Measurements from ENCODE around the gene VIM.
"Not testable (repeated sequence)": the region's sequence is repeated elsewhere in the genome, so short reads cannot be mapped to it uniquely, and the experiment has no call there.

Gene VIM

DNA sequence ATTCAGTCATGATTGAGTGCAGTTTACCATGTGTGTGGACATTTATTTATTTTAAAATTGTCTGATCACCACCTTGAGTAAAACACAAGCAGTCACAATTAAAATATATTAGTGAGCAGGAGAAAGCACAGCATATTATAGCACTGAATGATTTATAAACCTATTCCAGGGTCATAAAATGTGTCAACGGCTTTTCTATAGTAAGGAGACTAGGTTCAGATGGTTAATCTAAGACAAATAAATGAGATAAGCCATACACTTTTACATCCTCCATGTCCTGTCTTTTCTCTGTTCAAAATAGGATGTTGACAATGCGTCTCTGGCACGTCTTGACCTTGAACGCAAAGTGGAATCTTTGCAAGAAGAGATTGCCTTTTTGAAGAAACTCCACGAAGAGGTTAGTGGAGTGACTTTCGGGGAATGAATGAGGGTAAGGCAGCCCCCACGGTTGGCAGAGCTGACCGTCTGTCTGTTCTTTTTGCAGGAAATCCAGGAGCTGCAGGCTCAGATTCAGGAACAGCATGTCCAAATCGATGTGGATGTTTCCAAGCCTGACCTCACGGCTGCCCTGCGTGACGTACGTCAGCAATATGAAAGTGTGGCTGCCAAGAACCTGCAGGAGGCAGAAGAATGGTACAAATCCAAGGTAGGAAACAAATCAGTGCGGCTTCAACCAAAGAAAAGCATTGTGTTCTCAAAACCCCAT lies 5.4 kb downstream of the VIM start:
- DNase-seq, result no peak

DNA sequence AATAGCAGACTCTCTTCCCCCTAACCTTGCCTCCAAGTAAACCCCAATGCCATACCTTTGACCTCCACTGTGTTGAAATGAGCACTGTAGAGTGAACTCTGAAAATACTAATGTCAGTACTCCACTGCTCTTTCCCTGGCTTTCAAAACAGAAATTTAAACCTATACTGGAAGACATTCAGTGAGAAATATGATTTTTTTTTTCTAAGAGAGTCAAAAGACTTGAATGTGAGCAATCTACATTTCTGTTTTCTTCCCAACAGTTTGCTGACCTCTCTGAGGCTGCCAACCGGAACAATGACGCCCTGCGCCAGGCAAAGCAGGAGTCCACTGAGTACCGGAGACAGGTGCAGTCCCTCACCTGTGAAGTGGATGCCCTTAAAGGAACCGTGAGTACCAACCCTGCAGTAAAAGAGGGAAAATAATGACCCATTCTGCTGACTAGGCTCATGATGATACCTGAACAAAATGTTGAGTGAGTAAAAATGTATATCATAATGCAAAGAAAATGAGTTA lies 6.4 kb downstream of the VIM start:
- no peak for DNase-seq

DNA sequence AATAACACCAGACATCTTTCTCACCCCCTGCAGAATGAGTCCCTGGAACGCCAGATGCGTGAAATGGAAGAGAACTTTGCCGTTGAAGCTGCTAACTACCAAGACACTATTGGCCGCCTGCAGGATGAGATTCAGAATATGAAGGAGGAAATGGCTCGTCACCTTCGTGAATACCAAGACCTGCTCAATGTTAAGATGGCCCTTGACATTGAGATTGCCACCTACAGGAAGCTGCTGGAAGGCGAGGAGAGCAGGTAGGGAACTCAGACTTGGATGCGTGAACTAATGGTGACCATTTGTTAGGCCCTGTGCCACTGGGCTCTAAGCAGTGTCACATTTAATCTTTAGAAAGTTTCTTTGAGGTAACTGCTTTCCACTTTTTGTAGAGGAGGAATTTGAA lies 7.1 kb downstream of the VIM start:
- no peak for DNase-seq

DNA sequence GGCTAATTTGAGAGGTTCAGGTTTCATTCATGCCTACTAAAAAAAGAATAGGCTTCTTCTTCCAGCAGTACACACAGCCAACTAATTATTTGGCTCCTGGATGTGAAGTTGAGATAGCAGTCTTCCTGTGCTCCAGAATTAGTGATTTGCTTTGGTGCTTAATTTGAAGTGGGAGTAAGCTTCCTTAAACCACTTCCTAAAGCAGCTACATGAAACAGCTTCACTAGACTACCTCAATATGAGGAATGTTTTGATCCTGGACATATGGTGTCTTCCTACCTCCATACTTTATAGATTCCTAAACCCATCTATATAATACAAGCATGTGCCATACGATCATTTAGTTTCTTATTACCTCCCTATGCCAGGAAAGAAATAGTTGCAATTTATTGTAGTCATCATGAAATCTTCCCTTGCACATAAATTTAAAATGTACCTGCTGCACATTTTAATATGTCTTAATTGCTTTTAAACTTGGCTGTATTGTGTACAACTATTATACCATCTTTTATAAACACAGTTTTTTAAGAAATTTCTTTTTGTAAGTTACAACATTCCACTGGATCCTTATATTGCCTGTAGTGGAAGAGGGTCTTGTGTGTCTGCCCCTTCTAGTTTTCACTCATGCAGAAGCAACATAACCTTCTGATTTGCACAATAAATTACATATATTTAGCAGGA lies 8.6 kb downstream of the VIM start:
- no peak for DNase-seq

DNA sequence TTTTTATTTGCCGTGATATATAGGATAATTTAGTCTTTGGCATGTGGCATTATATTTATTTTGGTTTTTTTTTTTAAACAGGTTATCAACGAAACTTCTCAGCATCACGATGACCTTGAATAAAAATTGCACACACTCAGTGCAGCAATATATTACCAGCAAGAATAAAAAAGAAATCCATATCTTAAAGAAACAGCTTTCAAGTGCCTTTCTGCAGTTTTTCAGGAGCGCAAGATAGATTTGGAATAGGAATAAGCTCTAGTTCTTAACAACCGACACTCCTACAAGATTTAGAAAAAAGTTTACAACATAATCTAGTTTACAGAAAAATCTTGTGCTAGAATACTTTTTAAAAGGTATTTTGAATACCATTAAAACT lies 9.1 kb downstream of the VIM start:
- DNase-seq, result no peak

DNA sequence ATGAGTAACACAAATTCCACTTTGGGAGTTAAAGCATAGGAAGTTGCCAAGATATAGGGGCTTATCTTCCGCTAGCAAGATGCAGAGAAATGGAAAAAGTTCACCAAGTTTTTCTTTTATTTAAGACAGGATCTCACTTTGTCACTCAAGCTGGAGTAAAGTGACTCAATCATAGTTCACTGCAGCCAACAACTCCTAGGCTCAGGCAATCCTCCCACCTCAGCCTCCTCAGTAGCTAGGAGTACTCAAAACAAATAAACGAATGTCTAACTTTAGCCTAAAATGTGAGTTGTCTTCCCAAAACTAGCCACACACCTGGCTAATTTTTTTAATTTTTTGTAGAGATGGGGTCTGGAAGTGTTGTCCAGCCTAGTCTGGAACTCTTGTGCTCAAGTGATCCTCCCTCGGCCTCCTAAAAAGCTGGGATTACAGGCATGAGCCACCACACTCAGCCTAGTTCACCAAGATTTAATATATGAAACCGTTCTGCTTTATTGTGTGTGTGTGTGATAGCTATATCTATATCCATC lies 9.9 kb downstream of the VIM start:
- DNase-seq, result no peak

DNA sequence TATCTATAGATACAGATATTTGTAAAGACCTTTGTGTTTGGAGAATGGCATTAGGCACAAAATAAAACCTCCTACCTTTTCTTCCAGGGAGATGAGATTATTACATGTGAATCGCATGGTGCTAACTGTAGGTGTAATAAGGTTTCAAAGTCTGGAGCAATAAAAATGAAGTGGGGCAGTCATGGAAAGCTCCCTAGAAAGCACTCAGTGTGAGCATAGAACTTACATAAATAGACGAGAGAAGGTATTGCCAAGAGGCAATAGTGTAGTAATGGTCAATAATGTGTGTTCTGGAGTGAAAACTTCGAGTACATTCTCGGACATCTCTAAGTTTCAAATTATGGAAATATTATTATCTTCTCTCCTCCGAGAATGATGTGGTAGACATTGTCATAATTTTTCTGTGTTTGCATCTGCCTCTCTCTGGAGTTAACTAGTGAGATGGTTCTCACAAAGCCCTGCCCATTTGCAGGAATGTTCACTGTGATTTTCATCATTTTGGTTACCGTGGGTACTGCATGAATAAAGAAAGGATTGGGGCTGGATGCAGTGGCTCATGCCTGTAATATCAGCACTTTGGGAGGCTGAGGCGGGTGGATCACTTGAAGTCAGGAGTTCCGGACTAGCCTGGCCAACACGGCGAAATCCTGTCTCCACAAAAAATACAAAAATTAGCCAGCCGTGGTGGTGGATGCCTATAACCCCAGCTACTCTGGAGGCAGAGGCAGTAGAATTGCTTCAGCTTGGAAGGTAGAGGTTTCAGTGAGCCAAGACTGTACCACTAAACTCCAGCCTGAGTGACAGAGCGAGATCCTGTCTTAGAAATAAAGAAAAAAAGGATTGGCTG lies 10.6 kb downstream of the VIM start:
- DNase-seq, result no peak

DNA sequence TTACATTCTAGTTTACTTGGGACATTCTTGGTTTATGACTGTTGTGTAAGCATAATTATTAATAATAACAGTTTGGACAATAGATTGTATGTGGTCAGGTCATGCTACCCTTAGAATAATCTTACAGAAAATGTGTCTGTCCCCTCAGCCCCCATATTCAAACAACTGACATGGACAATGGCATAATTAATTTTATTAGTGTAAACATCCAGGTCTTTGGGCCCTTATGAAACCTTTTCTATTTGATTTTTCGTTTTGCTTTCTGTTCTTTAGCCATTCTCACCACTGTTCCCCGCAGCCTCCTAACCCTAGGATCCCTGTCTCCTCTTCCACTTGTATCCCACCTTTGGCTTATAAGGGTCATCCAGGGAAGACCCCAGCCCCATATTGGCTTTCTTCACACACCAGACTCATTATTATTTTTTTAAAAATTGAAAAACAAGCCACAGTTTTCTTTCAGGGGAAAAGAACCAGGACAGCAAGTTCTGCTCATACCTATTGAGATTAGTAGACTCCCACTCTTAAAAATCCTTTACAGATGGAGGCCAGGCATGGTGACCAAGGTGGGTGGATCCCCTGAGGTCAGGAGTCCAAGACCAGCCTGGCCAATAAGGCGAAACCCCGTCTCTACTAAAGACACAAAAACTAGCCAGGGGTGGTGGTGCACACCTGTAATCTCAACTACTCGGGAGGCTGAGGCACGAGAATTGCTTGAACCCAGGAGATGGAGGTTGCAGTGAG lies 11.5 kb downstream of the VIM start:
- no peak for DNase-seq

DNA sequence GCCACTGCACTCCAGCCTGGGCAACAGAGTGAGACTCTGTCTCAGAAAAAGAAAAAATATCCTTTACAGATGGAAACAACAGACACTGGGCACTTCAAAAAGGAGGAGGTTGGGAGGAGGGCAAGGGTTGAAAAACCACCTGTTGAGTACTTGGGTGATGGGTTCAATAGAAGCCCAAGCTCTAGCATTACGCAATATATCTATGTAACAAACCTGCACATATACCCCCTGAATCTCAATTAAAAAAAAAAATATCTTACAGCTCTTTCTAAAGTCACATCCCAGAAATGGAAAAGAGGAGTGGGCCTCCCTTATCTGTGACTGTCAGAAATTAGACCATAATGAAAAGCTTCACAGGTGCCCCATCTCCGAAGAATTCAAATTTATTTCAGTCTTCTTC lies 12.1 kb downstream of the VIM start:
- DNase-seq, result no peak

DNA sequence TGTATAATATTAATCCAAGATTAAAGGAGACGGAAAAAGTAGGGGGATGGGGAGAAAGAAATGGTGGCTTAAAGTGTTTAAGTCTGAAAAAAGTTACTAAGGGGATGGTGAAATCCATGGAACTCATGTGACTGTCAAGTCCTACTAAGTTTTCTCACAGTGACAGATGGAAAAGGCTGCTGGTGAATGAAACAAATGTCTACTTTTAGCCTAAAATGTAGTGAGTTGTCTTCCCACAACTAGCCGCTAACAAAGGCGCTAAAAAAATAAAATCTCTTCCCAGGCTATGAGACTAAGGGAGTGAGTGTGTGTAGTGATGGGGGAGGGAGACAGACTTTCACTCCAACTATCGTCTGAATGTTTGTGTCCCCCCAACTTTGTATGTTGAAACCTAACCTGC lies 12.6 kb downstream of the VIM start:
- DNase-seq, result no peak

DNA sequence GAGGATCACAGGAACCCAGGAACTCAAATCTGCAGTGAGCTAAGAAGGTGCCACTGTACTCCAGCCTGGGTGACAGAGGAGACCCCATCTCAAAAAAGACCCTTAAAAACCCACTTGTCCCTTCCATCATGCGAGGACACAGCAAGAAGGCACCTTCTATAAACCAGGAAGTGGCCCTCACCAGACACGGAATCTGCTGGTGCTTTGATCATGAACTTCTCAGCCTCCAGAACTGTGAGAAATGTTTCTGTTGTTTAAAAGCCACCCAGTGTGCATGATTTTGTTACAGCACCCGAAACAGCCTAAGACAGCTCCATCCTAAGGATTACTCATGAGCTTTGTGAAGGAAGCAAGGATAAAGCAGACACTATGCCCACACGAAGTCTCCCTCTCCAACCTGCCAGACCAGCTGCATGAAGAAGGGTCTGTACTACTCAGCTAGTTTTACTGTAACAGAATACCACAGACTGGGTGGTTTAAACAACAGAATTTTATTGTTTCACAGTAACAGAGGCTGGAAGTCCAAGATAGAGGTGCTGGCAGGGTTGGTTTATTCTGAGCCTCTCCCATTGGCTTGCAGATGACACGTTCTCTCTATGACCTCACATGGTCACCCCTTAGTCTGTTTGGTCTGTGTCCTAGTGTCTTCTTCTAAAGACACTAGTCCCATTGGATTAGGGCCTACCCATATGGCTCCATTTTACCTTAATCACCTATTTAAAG lies 13.7 kb downstream of the VIM start:
- no peak for DNase-seq

DNA sequence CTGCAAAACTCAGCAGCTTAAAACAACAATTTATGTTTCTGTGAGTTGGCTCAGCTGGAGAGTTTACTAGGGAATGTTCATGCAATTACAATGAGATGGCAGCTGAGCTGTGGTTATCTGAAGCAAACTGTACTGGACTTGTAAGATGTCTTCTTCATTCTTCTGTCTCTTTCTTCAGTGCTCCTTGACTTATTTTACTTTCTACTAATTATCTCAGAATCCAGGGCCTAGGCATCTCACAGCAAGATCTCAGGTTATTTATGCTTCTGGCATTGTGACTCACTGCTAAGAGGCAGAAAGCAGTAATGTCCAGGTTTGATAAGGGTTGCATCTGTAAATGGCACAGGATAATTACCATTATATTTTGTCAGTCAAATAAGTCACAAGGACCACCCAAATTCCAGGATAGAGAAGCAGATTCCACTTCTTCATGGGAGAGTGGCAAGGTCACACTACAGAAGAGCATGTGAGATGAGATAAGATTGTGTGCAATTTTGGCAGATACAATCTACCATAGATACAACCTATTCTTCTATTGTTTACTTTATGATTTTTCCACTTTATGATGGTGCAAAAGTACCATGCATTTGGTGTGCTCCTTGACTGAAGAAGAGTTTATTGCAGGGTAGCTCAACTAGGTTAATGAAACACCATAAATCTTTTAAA lies 16.8 kb downstream of the VIM start:
- no peak for DNase-seq

DNA sequence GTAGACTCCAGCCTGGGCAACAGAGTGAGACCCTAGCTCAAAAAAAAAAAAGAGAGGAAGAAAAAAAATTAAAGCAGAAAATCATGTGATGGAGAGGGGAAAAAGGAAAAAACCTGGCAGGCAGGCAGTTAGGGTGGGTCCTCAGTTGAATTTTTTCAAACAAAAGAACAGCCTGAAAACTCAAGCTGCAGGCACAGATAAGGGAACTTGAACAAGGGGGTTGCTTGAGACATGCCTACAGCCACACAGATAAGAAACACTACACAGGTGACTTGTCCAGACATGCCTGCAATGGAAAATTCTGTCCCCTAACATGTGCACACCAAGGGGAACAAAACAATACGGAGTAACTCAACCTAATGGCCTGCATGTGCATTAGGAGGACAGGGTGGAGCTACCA lies 19.2 kb downstream of the VIM start:
- no peak for DNase-seq

DNA sequence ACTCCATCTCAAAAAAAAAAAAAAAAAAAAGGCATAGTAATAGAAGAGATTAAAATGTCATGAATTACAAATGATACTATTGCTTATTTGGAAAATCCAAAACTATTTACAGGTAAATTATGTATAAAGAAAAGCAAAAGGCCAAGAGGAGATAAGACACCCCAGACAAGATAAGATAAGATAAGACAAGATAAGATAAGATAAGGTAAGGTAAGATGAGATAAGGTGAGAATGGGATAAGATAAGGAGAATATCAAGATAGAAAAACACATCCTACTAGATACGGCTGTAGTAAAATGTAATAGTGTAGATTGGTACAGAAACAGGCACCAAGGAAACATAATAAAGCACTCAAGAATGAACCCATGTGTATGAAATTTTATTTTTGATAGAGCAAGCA lies 20.9 kb downstream of the VIM start:
- no peak for DNase-seq

DNA sequence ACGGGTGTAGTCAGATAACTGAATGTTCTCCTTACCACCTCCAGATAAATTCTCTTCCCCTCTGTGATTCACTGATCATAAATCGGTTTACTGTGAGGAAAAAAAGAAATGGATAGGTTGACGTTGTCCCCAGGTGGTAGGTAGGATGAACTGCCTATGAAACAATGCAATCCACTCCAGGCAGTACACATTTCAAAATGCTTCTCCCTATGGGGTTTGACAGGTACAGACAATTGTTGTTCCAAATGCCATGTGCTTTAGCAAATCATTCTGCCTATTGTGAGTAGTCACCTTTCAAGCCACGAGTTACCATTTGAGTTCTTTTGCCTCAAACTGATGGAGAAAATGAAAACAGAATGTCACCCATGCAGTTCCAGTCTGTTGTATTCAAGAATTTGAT lies 21.8 kb downstream of the VIM start:
- DNase-seq, result no peak

DNA sequence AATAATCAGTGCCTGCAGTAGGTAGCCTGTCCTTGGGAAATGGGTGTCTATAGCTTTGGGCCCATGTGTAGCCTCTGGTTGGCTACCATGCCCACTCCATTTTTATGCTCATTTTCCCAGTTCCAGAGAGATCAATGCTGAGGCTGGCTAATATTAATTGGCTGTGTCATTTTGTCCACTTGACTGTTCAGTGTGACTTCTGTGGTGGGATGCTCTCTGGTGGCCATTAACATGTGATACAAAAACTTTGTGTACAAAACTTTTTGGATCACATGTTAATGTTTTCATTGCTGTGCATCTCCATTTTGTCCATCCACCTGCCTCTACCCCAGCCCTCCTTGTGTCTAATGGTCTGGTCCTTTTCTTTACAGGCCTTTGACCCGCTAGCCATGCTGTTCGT lies 22.7 kb downstream of the VIM start:
- no peak for DNase-seq

DNA sequence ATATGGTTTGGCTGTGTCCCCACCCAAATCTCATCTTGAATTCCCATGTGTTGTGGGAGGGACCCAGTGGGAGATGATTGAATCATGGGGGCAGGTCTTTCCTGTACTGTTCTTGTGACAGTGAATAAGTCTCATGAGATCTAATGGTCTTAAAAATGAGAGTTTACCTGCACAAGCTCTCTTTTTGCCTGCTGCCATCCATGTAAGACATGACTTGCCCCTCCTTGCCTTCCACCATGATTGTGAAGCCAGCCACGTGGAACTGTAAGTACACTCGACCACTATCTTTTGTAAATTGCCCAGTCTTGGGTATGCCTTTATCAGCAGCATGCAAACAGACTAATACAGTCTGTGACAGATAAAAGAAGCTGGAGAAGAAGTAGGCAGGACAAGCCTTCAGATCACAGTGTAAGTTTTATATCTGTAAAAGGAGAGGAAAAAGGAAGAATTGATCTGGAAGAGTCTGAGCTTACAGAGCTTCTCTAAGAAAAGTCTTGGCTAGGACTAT lies 26.6 kb downstream of the VIM start:
- DNase-seq, result not testable (repeated sequence)

DNA sequence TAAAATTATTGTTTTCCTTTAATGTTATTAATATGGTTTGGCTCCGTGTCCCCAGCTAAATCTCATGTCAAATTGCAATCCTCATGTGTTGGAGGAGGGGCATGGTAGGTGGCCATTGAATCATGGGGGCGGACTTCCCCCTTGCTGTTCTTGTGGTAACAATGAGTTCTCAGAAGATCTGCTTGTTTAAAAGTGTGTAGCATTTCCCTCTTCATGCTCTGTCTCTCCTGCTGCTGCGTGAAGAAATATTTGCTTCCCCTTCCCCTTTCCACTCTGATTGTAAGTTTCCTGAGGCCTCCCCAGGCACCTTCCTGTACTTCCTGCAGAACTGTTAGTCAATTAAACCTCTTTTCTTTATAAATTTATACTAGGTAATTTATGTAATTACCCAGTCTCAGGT lies 27.5 kb downstream of the VIM start:
- no peak for DNase-seq

DNA sequence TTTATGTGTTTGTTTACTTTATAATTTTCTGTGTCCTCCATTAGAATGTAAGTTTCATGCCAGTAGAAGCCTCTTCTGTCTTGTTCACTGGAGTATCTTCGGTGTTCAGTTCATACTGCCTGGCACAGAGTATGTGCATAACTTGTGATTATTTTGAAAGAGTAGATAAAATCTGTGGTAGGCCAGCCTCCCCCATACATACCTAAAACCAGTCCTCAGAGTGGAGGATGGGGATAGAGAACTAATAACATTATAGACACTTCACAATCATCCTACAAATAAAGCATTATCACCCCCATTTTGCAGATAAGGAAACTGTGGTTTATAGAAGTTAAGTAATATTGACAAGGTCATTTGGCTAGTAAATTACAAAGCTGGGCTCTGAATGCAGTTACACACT lies 28.0 kb downstream of the VIM start:
- DNase-seq, result no peak

DNA sequence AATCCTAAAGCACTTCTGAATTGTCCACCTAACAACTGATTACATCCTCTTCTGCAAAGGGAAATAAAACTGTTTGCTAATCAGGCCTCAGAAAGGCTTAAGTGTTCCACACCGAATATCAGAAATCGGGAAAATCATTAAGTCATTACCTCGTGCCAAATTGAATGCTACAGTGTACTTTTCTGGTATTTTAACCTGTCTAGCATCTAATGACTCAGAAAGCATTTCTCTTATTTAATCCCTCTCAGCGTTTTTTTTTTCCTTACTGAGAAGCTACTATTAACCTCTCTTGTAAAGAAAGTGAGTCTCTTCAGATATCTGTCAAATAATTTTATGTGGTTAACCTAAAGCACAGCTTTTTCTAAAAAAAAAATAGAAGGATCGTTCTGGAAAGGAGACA lies 28.6 kb downstream of the VIM start:
- DNase-seq, result no peak
